Measurements from ENCODE around the gene P3H2. TPM values are rescaled to one million over a fixed set of nuclear protein-coding genes. Genes with fewer than 3 reads are reported as not detected.

The P3H2 gene
- total and polyA plus RNA-seq, 9 donors = 30.8 to 74.7 (median 56.9) TPM

- peaks cover 2% of the 10 kb centered on the region for H3K27me3 ChIP-seq (ENCODE audit: control insufficient read depth, insufficient read depth, low read length)
- no peaks in the 10 kb centered on the region for H3K9me3 ChIP-seq (replicated peaks; ENCODE audit: control insufficient read depth, low read depth, low read length)
- WGBS (ENCODE audit: insufficient coverage) = no CpG with 5 or more reads among the region's 3 CpGs
These were observed 4.1 kb downstream of the P3H2 start for GRCh38 chr3:190116551-190117067.

GRCh38 chr3:190110826-190111225 lies 9.9 kb downstream of the P3H2 start:
- Histone ChIP-seq H3K27me3 (ENCODE audit: control insufficient read depth, insufficient read depth, low read length) (no peaks in the 10 kb centered on the region), H3K4me3 (ENCODE audit: low read length) (no peak overlapping the region), H3K27ac (ENCODE audit: low read length) (no peak overlapping the region), H3K36me3 (ENCODE audit: control insufficient read depth, insufficient read depth, low read length) (peaks cover 3% of the 10 kb centered on the region), H3K4me1 (ENCODE audit: control insufficient read depth, insufficient read depth, low read length) (peaks cover 6% of the 10 kb centered on the region), H3K9me3 (replicated peaks; ENCODE audit: control insufficient read depth, low read depth, low read length) (no peaks in the 10 kb centered on the region)
- no CpG with 5 or more reads among the region's 1 CpG for WGBS (ENCODE audit: insufficient coverage)
- DNase-seq = peak; percentile 64

More at GRCh38 chr3:190116551-190117067, 4.1 kb downstream of the P3H2 start:
- H3K36me3 ChIP-seq (ENCODE audit: control insufficient read depth, insufficient read depth, low read length) = peaks cover 6% of the 10 kb centered on the region
- H3K27ac ChIP-seq (ENCODE audit: low read length) = no peak overlapping the region
- peaks cover 10% of the 10 kb centered on the region for H3K4me1 ChIP-seq (ENCODE audit: control insufficient read depth, insufficient read depth, low read length)
- DNase-seq = no peak
- H3K4me3 ChIP-seq (ENCODE audit: low read length) = no peak overlapping the region

- no peaks in the 10 kb centered on the region for H3K27me3 ChIP-seq (ENCODE audit: control insufficient read depth, insufficient read depth, low read length)
- peaks cover 3% of the 10 kb centered on the region for H3K36me3 ChIP-seq (ENCODE audit: control insufficient read depth, insufficient read depth, low read length)
- no peaks in the 10 kb centered on the region for H3K9me3 ChIP-seq (replicated peaks; ENCODE audit: control insufficient read depth, low read depth, low read length)
- peak overlapping the region; percentile 83 for H3K27ac ChIP-seq (ENCODE audit: low read length)
- H3K4me1 ChIP-seq (ENCODE audit: control insufficient read depth, insufficient read depth, low read length) = peaks cover 6% of the 10 kb centered on the region
- no peak overlapping the region for H3K4me3 ChIP-seq (ENCODE audit: low read length)
- DNase-seq = peak; percentile 70
These were observed 11.3 kb downstream of the P3H2 start for GRCh38 chr3:190109441-190109840.

- DNase-seq = peak; percentile 75
- no peaks in the 10 kb centered on the region for H3K9me3 ChIP-seq (replicated peaks; ENCODE audit: control insufficient read depth, low read depth, low read length)
- H3K27ac ChIP-seq (ENCODE audit: low read length) = peak overlapping the region; percentile 83
- H3K36me3 ChIP-seq (ENCODE audit: control insufficient read depth, insufficient read depth, low read length) = peaks cover 3% of the 10 kb centered on the region
- WGBS (ENCODE audit: insufficient coverage) = 53% methylated on average over 3 of the region's 6 CpGs
- H3K27me3 ChIP-seq (ENCODE audit: control insufficient read depth, insufficient read depth, low read length) = no peaks in the 10 kb centered on the region
- no peak overlapping the region for H3K4me3 ChIP-seq (ENCODE audit: low read length)
- peaks cover 7% of the 10 kb centered on the region for H3K4me1 ChIP-seq (ENCODE audit: control insufficient read depth, insufficient read depth, low read length)
These were observed 11.9 kb downstream of the P3H2 start for GRCh38 chr3:190108804-190109203.

- Histone ChIP-seq H3K4me3 (ENCODE audit: low read length) (no peak overlapping the region), H3K9me3 (replicated peaks; ENCODE audit: control insufficient read depth, low read depth, low read length) (no peaks in the 10 kb centered on the region), H3K27ac (ENCODE audit: low read length) (no peak overlapping the region), H3K4me1 (ENCODE audit: control insufficient read depth, insufficient read depth, low read length) (peaks cover 5% of the 10 kb centered on the region), H3K27me3 (ENCODE audit: control insufficient read depth, insufficient read depth, low read length) (no peaks in the 10 kb centered on the region), H3K36me3 (ENCODE audit: control insufficient read depth, insufficient read depth, low read length) (no peaks in the 10 kb centered on the region)
- no peak for DNase-seq
- WGBS (ENCODE audit: insufficient coverage) = no CpG with 5 or more reads among the region's 1 CpG
These were observed 14.8 kb downstream of the P3H2 start for GRCh38 chr3:190105876-190106275.

GRCh38 chr3:190101320-190102011 lies 19.2 kb downstream of the P3H2 start:
- Histone ChIP-seq H3K4me1 (ENCODE audit: control insufficient read depth, insufficient read depth, low read length) (peaks cover 6% of the 10 kb centered on the region), H3K36me3 (ENCODE audit: control insufficient read depth, insufficient read depth, low read length) (no peaks in the 10 kb centered on the region), H3K27me3 (ENCODE audit: control insufficient read depth, insufficient read depth, low read length) (no peaks in the 10 kb centered on the region), H3K27ac (ENCODE audit: low read length) (peak overlapping the region; percentile 80), H3K4me3 (ENCODE audit: low read length) (peak overlapping the region; percentile 3), H3K9me3 (replicated peaks; ENCODE audit: control insufficient read depth, low read depth, low read length) (no peaks in the 10 kb centered on the region)
- peak; percentile 53 for DNase-seq
- no CpG with 5 or more reads among the region's 8 CpGs for WGBS (ENCODE audit: insufficient coverage)

- Histone ChIP-seq H3K27me3 (ENCODE audit: control insufficient read depth, insufficient read depth, low read length) (no peaks in the 10 kb centered on the region), H3K4me3 (ENCODE audit: low read length) (no peak overlapping the region), H3K9me3 (replicated peaks; ENCODE audit: control insufficient read depth, low read depth, low read length) (no peaks in the 10 kb centered on the region), H3K4me1 (ENCODE audit: control insufficient read depth, insufficient read depth, low read length) (peaks cover 9% of the 10 kb centered on the region), H3K27ac (ENCODE audit: low read length) (peak overlapping the region; percentile 61), H3K36me3 (ENCODE audit: control insufficient read depth, insufficient read depth, low read length) (no peaks in the 10 kb centered on the region)
- no CpG with 5 or more reads among the region's 6 CpGs for WGBS (ENCODE audit: insufficient coverage)
- peak; percentile 93 for DNase-seq
These were observed 21.6 kb downstream of the P3H2 start for GRCh38 chr3:190099099-190099498.

GRCh38 chr3:190097617-190098016 lies 23.1 kb downstream of the P3H2 start:
- no peak for DNase-seq
- peaks cover 13% of the 10 kb centered on the region for H3K4me1 ChIP-seq (ENCODE audit: control insufficient read depth, insufficient read depth, low read length)
- no peaks in the 10 kb centered on the region for H3K36me3 ChIP-seq (ENCODE audit: control insufficient read depth, insufficient read depth, low read length)
- WGBS (ENCODE audit: insufficient coverage) = no CpG with 5 or more reads among the region's 3 CpGs
- no peak overlapping the region for H3K4me3 ChIP-seq (ENCODE audit: low read length)
- H3K9me3 ChIP-seq (replicated peaks; ENCODE audit: control insufficient read depth, low read depth, low read length) = no peaks in the 10 kb centered on the region
- H3K27ac ChIP-seq (ENCODE audit: low read length) = no peak overlapping the region
- H3K27me3 ChIP-seq (ENCODE audit: control insufficient read depth, insufficient read depth, low read length) = no peaks in the 10 kb centered on the region

GRCh38 chr3:190097025-190097424 lies 23.7 kb downstream of the P3H2 start:
- Histone ChIP-seq H3K4me3 (ENCODE audit: low read length) (no peak overlapping the region), H3K4me1 (ENCODE audit: control insufficient read depth, insufficient read depth, low read length) (peaks cover 13% of the 10 kb centered on the region), H3K36me3 (ENCODE audit: control insufficient read depth, insufficient read depth, low read length) (no peaks in the 10 kb centered on the region), H3K9me3 (replicated peaks; ENCODE audit: control insufficient read depth, low read depth, low read length) (no peaks in the 10 kb centered on the region), H3K27me3 (ENCODE audit: control insufficient read depth, insufficient read depth, low read length) (no peaks in the 10 kb centered on the region), H3K27ac (ENCODE audit: low read length) (peak overlapping the region; percentile 40)
- no CpG with 5 or more reads among the region's 4 CpGs for WGBS (ENCODE audit: insufficient coverage)
- no peak for DNase-seq

GRCh38 chr3:190096345-190096744 lies 24.4 kb downstream of the P3H2 start:
- Histone ChIP-seq H3K36me3 (ENCODE audit: control insufficient read depth, insufficient read depth, low read length) (no peaks in the 10 kb centered on the region), H3K27me3 (ENCODE audit: control insufficient read depth, insufficient read depth, low read length) (no peaks in the 10 kb centered on the region), H3K9me3 (replicated peaks; ENCODE audit: control insufficient read depth, low read depth, low read length) (no peaks in the 10 kb centered on the region), H3K4me3 (ENCODE audit: low read length) (no peak overlapping the region), H3K27ac (ENCODE audit: low read length) (no peak overlapping the region), H3K4me1 (ENCODE audit: control insufficient read depth, insufficient read depth, low read length) (peaks cover 13% of the 10 kb centered on the region)
- WGBS (ENCODE audit: insufficient coverage) = no CpG with 5 or more reads among the region's 4 CpGs
- DNase-seq = no peak

Measured in muscle of leg (tissue), 11 donors.